22Rv1 (cell line): ENCODE measurements around the gene TMEM165.

Experiments used
- CTCF ChIP-seq: fragments of 450-650 bp; IDR thresholded peaks from 2 replicates; pipeline ENCODE4 v1.5.1; 2017; ENCODE audit warnings: mild to moderate bottlenecking
- ZFX ChIP-seq: fragments of 450-650 bp; IDR thresholded peaks from 2 replicates; pipeline ENCODE4 v1.6.1; 2017; ENCODE audit warnings: antibody characterized with exemption, borderline replicate concordance

- no peak for TF ChIP-seq CTCF
- no peak for TF ChIP-seq ZFX
Observed at GRCh38 chr4:55393461-55394320, 2.1 kb upstream of the TMEM165 start.
